Astrocyte (in vitro differentiated cells and primary cell): ENCODE results near the gene CCDC110. TPM values are rescaled to one million over a fixed set of nuclear protein-coding genes. Genes with fewer than 3 reads are reported as not detected.

Source experiments
- DNase-seq: peaks from one replicate; pipeline ENCODE4 v3.0.0-alpha.2; 2010; ENCODE audit warnings: low read depth
- FAIRE-seq: peaks from 2 replicates; lab custom pipeline; 2011; peaks lifted over from hg19 to GRCh38; lab: Jason Lieb, UNC
- H2AFZ ChIP-seq: 2 replicates; pipeline ENCODE4 v1.6.0; 2012; ENCODE audit warnings: low read depth, low read length, inconsistent platforms
- H3K27ac ChIP-seq: 2 replicates; pipeline ENCODE4 v1.5.1; 2011; ENCODE audit warnings: low read depth, low read length, inconsistent platforms
- H3K27me3 ChIP-seq: 2 replicates; pipeline ENCODE4 v1.6.0; 2011; ENCODE audit warnings: low read length, inconsistent platforms; ENCODE audit not compliant: insufficient read depth
- H3K36me3 ChIP-seq: 2 replicates; pipeline ENCODE4 v1.5.1; 2011; ENCODE audit warnings: low read length, inconsistent platforms; ENCODE audit not compliant: insufficient read depth
- H3K4me1 ChIP-seq: 2 replicates; pipeline ENCODE4 v1.5.1; 2011; ENCODE audit warnings: low read length, inconsistent platforms; ENCODE audit not compliant: insufficient read depth
- H3K4me2 ChIP-seq: 2 replicates; pipeline ENCODE4 v1.6.0; 2012; ENCODE audit warnings: low read length, inconsistent platforms
- H3K4me3 ChIP-seq: 2 replicates; pipeline ENCODE4 v1.5.1; 2011; ENCODE audit warnings: low read depth, mild to moderate bottlenecking, low read length, inconsistent platforms; ENCODE audit not compliant: insufficient read depth
- H3K79me2 ChIP-seq: 2 replicates; pipeline ENCODE4 v1.6.0; 2012; ENCODE audit warnings: mild to moderate bottlenecking, low read length, inconsistent platforms; ENCODE audit not compliant: insufficient read depth
- H3K9ac ChIP-seq: 2 replicates; pipeline ENCODE4 v1.6.0; 2012; ENCODE audit warnings: mild to moderate bottlenecking, low read length, inconsistent platforms
- H3K9me3 ChIP-seq: 2 replicates; pipeline ENCODE4 v1.5.1; 2012; ENCODE audit warnings: low read depth, mild to moderate bottlenecking, low read length, inconsistent platforms; ENCODE audit not compliant: insufficient read depth
- H4K20me1 ChIP-seq: 2 replicates; pipeline ENCODE4 v1.6.0; 2012; ENCODE audit warnings: low read length, inconsistent platforms; ENCODE audit not compliant: insufficient read depth
- H3K27ac Mint-ChIP-seq: one replicate; pipeline ENCODE4 v1.8.0; 2021; ENCODE audit warnings: mild to moderate bottlenecking, mixed read lengths; ENCODE audit not compliant: unreplicated experiment
- H3K27me3 Mint-ChIP-seq: one replicate; pipeline ENCODE4 v1.8.0; 2021; ENCODE audit warnings: low read depth, mixed read lengths; ENCODE audit not compliant: unreplicated experiment
- H3K36me3 Mint-ChIP-seq: one replicate; pipeline ENCODE4 v1.8.0; 2021; ENCODE audit warnings: low read depth, mixed read lengths; ENCODE audit not compliant: unreplicated experiment
- H3K4me1 Mint-ChIP-seq: one replicate; pipeline ENCODE4 v1.8.0; 2021; ENCODE audit warnings: low read depth, mixed read lengths; ENCODE audit not compliant: unreplicated experiment
- H3K4me3 Mint-ChIP-seq: one replicate; pipeline ENCODE4 v1.8.0; 2021; ENCODE audit warnings: mild to moderate bottlenecking, moderate library complexity, mixed read lengths; ENCODE audit not compliant: unreplicated experiment
- H3K9me3 Mint-ChIP-seq: one replicate; pipeline ENCODE4 v1.8.0; 2021; ENCODE audit warnings: mild to moderate bottlenecking, mixed read lengths; ENCODE audit not compliant: unreplicated experiment
- CTCF ChIP-seq: IDR thresholded peaks from 2 replicates; pipeline ENCODE4 v1.5.1; 2011; ENCODE audit warnings: low read depth, mild to moderate bottlenecking, inconsistent platforms, low read length, moderate library complexity; ENCODE audit not compliant: insufficient read depth
- EZH2 ChIP-seq: IDR thresholded peaks from 2 replicates; pipeline ENCODE4 v1.6.1; 2012; ENCODE audit warnings: mild to moderate bottlenecking, low read length, inconsistent platforms; ENCODE audit not compliant: insufficient read depth
- total RNA-seq: library from RNA; stranded (reverse); gene quantifications from 2 replicates; pipeline ENCODE4 v1.2.1, GENCODE V29; 2021

The CCDC110 gene
- total RNA-seq, 1 donor from 2014 or later: 0.39 TPM

- Histone ChIP-seq H3K9ac (no peak overlapping the region), H4K20me1 (no peaks in the 10 kb centered on the region), H3K27me3 (no peaks in the 10 kb centered on the region), H3K36me3 (no peaks in the 10 kb centered on the region), H3K9me3 (no peaks in the 10 kb centered on the region), H3K4me1 (no peaks in the 10 kb centered on the region), H3K79me2 (no peaks in the 10 kb centered on the region), H3K4me3 (no peak overlapping the region), H3K27ac (no peak overlapping the region), H3K4me2 (no peak overlapping the region), H2AFZ (no peak overlapping the region)
- FAIRE-seq (no peak), DNase-seq (no peak)
- Mint-ChIP-seq H3K9me3 (no peaks in the 10 kb centered on the region), H3K36me3 (no peaks in the 10 kb centered on the region), H3K4me1 (no peaks in the 10 kb centered on the region), H3K27me3 (no peaks in the 10 kb centered on the region), H3K4me3 (no peak overlapping the region), H3K27ac (no peak overlapping the region)
- no peak for TF ChIP-seq EZH2
These were observed 33.7 kb downstream of the CCDC110 start for GRCh38 chr4:185437809-185438208.

- Histone ChIP-seq H3K79me2 (no peaks in the 10 kb centered on the region), H3K9me3 (no peaks in the 10 kb centered on the region), H4K20me1 (no peaks in the 10 kb centered on the region), H3K4me2 (no peak overlapping the region), H3K4me3 (no peak overlapping the region), H2AFZ (no peak overlapping the region), H3K4me1 (no peaks in the 10 kb centered on the region), H3K27ac (no peak overlapping the region), H3K36me3 (no peaks in the 10 kb centered on the region), H3K27me3 (no peaks in the 10 kb centered on the region), H3K9ac (no peak overlapping the region)
- TF ChIP-seq EZH2 (no peak), CTCF (no peak)
- Mint-ChIP-seq H3K9me3 (no peaks in the 10 kb centered on the region), H3K4me1 (no peaks in the 10 kb centered on the region), H3K27ac (no peak overlapping the region), H3K4me3 (no peak overlapping the region), H3K27me3 (no peaks in the 10 kb centered on the region), H3K36me3 (no peaks in the 10 kb centered on the region)
- FAIRE-seq: no peak
- no peak for DNase-seq
These were observed 36.1 kb downstream of the CCDC110 start for GRCh38 chr4:185435466-185435865.

- FAIRE-seq: no peak
- H3K27ac ChIP-seq: no peak overlapping the region
These were observed 41.9 kb downstream of the CCDC110 start for GRCh38 chr4:185429660-185430059.

More at GRCh38 chr4:185429660-185430059, 41.9 kb downstream of the CCDC110 start:
- H3K79me2 ChIP-seq: peaks cover 9% of the 10 kb centered on the region
- no peak overlapping the region for H2AFZ ChIP-seq
- H3K9me3 ChIP-seq: no peaks in the 10 kb centered on the region
- no peak for DNase-seq
- H3K27me3 ChIP-seq: no peaks in the 10 kb centered on the region
- H3K4me2 ChIP-seq: no peak overlapping the region
- peaks cover 4% of the 10 kb centered on the region for H3K4me1 Mint-ChIP-seq
- no peaks in the 10 kb centered on the region for H3K9me3 Mint-ChIP-seq
- no peak for TF ChIP-seq CTCF
- no peak for TF ChIP-seq EZH2
- no peaks in the 10 kb centered on the region for H3K36me3 Mint-ChIP-seq
- peaks cover 5% of the 10 kb centered on the region for H3K4me1 ChIP-seq
- no peak overlapping the region for H3K9ac ChIP-seq
- H3K4me3 ChIP-seq: no peak overlapping the region
- no peaks in the 10 kb centered on the region for H3K27me3 Mint-ChIP-seq
- H3K4me3 Mint-ChIP-seq: no peak overlapping the region
- no peaks in the 10 kb centered on the region for H4K20me1 ChIP-seq
- H3K36me3 ChIP-seq: no peaks in the 10 kb centered on the region
- H3K27ac Mint-ChIP-seq: no peak overlapping the region
